ENCODE results near the gene NEB.

GRCh38 chr2:151577116-151577515 lies 157.2 kb downstream of the NEB start:
- TF ChIP-seq CTCF (conservative IDR thresholded peaks at IDR 0.05; ENCODE audit: low read depth, low read length) (no peak), EZH2 (IDR thresholded peaks at IDR 0.05; ENCODE audit: low read length, unreplicated experiment) (no peak), EZH2phosphoT487 (IDR thresholded peaks at IDR 0.05; ENCODE audit: borderline replicate concordance, low read length) (no peak)
